LNCAP (cell line): ENCODE measurements around the gene SEC31B.

Source experiments
- CTCF ChIP-seq: fragments of 450-650 bp; IDR thresholded peaks from 2 replicates; pipeline ENCODE4 v1.5.1; 2017; ENCODE audit warnings: mild to moderate bottlenecking

The SEC31B gene

GRCh38 chr10:100438674-100439315 is 80.9 kb downstream of the SEC31B start:
- no peak for TF ChIP-seq CTCF
